HCT116 (cell line): ENCODE results near the gene CBFB.

Experiments
- CBX3 ChIP-seq: IDR thresholded peaks from 2 replicates; pipeline ENCODE4 v1.6.1; 2012; ENCODE audit warnings: low read depth
- CEBPB ChIP-seq: IDR thresholded peaks from 2 replicates; pipeline ENCODE4 v1.6.1; 2012; ENCODE audit warnings: low read depth
- ELF1 ChIP-seq: IDR thresholded peaks from 2 replicates; pipeline ENCODE4 v1.6.1; 2012; ENCODE audit warnings: low read depth, borderline replicate concordance
- EZH2 ChIP-seq: fragments of 200-600 bp; sonication (generic); IDR thresholded peaks from 2 replicates; pipeline ENCODE4 v1.6.1; 2017; ENCODE audit warnings: antibody characterized with exemption, mixed run types
- FOSL1 ChIP-seq: IDR thresholded peaks from 2 replicates; pipeline ENCODE4 v1.6.1; 2012; ENCODE audit warnings: low read depth
- POLR2A ChIP-seq: IDR thresholded peaks from 2 replicates; pipeline ENCODE4 v1.7.0; 2011; ENCODE audit warnings: borderline replicate concordance; ENCODE audit not compliant: insufficient read depth, insufficient read length; ENCODE audit errors: extremely low read depth
- REST ChIP-seq: IDR thresholded peaks from 2 replicates; pipeline ENCODE4 v1.6.1; 2012; ENCODE audit warnings: low read depth
- SRF ChIP-seq: IDR thresholded peaks from 2 replicates; pipeline ENCODE4 v1.6.1; 2012; ENCODE audit warnings: low read depth
- TCF7L2 ChIP-seq: IDR thresholded peaks from 2 replicates; pipeline ENCODE4 v1.7.0; 2011; ENCODE audit warnings: borderline replicate concordance, inconsistent platforms; ENCODE audit not compliant: insufficient read depth, insufficient read length; ENCODE audit errors: extremely low read depth
- YY1 ChIP-seq: IDR thresholded peaks from 2 replicates; pipeline ENCODE4 v1.6.1; 2011; ENCODE audit warnings: low read length, low read depth, moderate library complexity, mild to moderate bottlenecking; ENCODE audit not compliant: insufficient replicate concordance; ENCODE audit errors: extremely low read depth
- TF ChIP-seq, protein P1 (sequence below), 3 experiments: fragments of 200-600 bp in 1 of 3; sonication (generic) in 1 of 3; IDR thresholded peaks in 2 of 3; conservative IDR thresholded peaks in 1 of 3; 2 replicates each; pipeline ENCODE4 v1.5.1; 2012 to 2017; ENCODE audit warnings: low read depth in 2 of 3, low read length in 2 of 3, antibody characterized with exemption in 1 of 3, borderline replicate concordance in 1 of 3, control low read depth in 1 of 3, mild to moderate bottlenecking in 1 of 3, mixed read lengths in 1 of 3, mixed run types in 1 of 3, moderate library complexity in 1 of 3; ENCODE audit not compliant: insufficient read depth in 1 of 3

DNA sequence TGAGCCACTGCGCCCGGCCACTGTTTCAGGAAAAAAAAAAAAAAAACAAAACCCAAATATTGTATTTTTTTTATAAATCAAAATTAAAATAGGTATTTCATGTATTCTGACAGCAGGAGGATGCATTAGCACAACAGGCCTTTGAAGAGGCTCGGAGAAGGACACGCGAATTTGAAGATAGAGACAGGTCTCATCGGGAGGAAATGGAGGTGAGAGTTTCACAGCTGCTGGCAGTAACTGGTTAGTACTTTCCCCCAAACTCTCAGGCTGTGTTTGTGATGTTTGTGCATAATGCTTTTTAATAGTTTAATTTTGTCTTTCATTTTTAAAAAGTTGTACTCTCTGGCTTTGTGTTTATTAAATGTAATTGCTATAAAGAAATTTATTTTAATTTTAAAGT, 53.2 kb downstream of the CBFB start:
- TF ChIP-seq, protein P1, sequence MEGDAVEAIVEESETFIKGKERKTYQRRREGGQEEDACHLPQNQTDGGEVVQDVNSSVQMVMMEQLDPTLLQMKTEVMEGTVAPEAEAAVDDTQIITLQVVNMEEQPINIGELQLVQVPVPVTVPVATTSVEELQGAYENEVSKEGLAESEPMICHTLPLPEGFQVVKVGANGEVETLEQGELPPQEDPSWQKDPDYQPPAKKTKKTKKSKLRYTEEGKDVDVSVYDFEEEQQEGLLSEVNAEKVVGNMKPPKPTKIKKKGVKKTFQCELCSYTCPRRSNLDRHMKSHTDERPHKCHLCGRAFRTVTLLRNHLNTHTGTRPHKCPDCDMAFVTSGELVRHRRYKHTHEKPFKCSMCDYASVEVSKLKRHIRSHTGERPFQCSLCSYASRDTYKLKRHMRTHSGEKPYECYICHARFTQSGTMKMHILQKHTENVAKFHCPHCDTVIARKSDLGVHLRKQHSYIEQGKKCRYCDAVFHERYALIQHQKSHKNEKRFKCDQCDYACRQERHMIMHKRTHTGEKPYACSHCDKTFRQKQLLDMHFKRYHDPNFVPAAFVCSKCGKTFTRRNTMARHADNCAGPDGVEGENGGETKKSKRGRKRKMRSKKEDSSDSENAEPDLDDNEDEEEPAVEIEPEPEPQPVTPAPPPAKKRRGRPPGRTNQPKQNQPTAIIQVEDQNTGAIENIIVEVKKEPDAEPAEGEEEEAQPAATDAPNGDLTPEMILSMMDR (IDR thresholded peaks at IDR 0.05 in 2 of 3, conservative IDR thresholded peaks at IDR 0.05 in 1 of 3; ENCODE audit: borderline replicate concordance in 1 of 3, insufficient read depth in 1 of 3, low read depth in 2 of 3, low read length in 2 of 3): no peak
- TF ChIP-seq REST: no peak
- no peak for TF ChIP-seq POLR2A
- TF ChIP-seq CBX3: no peak
- TF ChIP-seq FOSL1: no peak
- no peak for TF ChIP-seq YY1
- TF ChIP-seq SRF: no peak
- no peak for TF ChIP-seq ELF1
- TF ChIP-seq CEBPB: no peak
- no peak for TF ChIP-seq EZH2
- no peak for TF ChIP-seq TCF7L2
